ENCODE measurements around the gene RNASE13. TPM values are rescaled to one million over a fixed set of nuclear protein-coding genes. Genes with fewer than 3 reads are reported as not detected.
A peak's percentile ranks its signal among the peaks of the same experiment; 100 is the strongest.

The RNASE13 gene
- total RNA-seq, 2 donors from 2014 or later = not detected

DNA sequence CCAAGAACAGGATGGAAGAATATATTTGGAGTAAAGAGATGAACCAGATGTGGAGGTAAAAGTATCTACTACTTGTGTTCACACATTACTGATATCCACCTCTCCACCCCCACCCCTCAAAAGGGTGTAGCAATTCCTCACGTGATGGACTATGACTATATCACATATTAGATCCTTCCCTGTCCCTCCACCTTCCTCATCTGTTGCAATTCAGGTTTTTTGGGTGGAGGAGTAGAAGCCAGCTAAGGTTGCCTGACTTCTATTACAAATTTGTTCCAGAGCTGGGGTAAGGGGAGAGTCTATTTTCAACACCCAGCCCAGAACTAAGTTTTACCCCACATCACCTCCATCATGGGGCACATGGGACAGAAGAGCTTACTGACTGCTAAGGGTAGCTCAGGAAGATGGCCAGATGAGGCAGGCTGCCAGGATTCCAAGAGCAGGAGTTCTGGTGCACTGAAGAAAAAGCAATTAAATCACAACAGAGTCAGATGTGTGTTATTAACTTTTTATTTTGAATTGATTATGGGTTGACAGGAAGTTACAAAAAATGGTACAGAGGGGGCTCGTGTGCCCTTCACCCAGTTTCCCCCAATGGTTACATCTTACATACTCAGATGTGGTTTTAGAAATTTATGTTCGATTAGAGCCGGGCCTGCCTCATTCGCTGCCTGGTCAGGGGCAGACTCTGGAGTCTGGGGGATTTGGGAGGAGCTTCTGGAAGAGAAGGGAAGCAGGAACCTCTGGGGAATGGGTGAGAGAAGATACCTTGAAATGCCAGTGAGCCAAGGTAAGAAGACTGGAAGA, 2.1 kb downstream of the RNASE13 start:
- intact Hi-C loops (cut with DNase I) = no loop called here
- ATAC-seq (no peak), DNase-seq (no peak)
- Histone ChIP-seq H3K4me3 (no peak overlapping the region), H3K27ac (no peak overlapping the region), H3K9me3 (no peaks in the 10 kb centered on the region), H3K4me1 (no peaks in the 10 kb centered on the region), H3K27me3 (no peaks in the 10 kb centered on the region), H3K36me3 (replicated peaks in 1 of 2; ENCODE audit: insufficient read depth in 1 of 2, low read depth in 2 of 2) (no peaks in the 10 kb centered on the region)
- 78 to 82% methylated on average over 5 of the region's 5 CpGs for WGBS, 2 donors
- TF ChIP-seq, protein P1, sequence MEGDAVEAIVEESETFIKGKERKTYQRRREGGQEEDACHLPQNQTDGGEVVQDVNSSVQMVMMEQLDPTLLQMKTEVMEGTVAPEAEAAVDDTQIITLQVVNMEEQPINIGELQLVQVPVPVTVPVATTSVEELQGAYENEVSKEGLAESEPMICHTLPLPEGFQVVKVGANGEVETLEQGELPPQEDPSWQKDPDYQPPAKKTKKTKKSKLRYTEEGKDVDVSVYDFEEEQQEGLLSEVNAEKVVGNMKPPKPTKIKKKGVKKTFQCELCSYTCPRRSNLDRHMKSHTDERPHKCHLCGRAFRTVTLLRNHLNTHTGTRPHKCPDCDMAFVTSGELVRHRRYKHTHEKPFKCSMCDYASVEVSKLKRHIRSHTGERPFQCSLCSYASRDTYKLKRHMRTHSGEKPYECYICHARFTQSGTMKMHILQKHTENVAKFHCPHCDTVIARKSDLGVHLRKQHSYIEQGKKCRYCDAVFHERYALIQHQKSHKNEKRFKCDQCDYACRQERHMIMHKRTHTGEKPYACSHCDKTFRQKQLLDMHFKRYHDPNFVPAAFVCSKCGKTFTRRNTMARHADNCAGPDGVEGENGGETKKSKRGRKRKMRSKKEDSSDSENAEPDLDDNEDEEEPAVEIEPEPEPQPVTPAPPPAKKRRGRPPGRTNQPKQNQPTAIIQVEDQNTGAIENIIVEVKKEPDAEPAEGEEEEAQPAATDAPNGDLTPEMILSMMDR (IDR thresholded peaks at IDR 0.05) = no peak
- TF ChIP-seq POLR2A (IDR thresholded peaks at IDR 0.05) = no peak

DNA sequence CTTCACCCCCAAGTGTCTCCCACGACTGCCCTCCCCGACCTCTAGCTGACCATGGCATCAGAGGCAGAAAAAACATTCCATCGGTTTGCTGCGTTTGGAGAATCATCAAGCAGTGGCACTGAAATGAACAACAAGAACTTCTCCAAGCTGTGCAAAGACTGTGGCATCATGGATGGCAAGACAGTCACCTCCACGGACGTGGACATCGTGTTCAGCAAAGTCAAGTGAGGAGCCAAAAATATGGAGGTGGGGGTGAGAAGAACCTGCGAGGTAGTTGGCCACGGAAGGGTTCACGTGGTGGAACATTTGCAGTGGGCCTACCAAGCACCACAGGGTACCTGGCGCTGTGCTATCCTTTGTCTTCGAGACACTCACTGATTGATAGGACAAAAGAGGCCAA, 4.1 kb downstream of the RNASE13 start:
- 80 to 87% methylated on average over 12 of the region's 12 CpGs for WGBS, 2 donors
- Histone ChIP-seq H3K36me3 (replicated peaks in 1 of 2; ENCODE audit: insufficient read depth in 1 of 2, low read depth in 2 of 2) (no peaks in the 10 kb centered on the region), H3K9me3 (no peaks in the 10 kb centered on the region), H3K4me1 (no peaks in the 10 kb centered on the region), H3K4me3 (no peak overlapping the region), H3K27me3 (no peaks in the 10 kb centered on the region), H3K27ac (no peak overlapping the region)
- TF ChIP-seq, protein P1 (IDR thresholded peaks at IDR 0.05) = no peak
- no peak for TF ChIP-seq POLR2A (IDR thresholded peaks at IDR 0.05)
- no peak for ATAC-seq
- intact Hi-C loops (cut with DNase I) = no loop called here
- DNase-seq = no peak

DNA sequence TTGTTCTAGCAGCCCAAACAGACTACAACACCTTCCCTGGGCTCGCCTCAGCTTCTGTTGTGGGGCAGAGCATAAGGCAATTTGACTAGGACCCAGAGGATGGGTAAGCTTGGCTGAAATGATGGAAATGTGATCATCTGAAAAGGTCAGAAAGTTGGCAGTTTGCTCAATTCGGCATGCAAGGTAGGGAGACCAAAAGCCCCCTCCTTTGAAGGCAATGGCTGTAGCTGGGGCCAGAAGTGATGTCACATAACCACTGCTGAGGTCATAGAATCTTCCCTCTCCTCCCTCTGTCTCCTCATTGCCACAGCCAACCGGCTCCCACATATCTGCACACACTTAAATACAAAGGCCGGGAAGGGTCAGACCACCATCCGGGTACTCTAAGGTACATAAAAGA, 4.7 kb downstream of the RNASE13 start, which contains the start of gene TPPP2:
Gene TPPP2, plus strand, starts transcription at position 301 of the 400 bp plus-strand sequence. CDS start 365 bp downstream, outside the sequence.
- H3K4me3 ChIP-seq = no peak within 1 kb of the TSS
- WGBS, 2 donors = 90 to 91% methylated on average over 5 of the region's 5 CpGs
- H3K36me3 ChIP-seq (replicated peaks in 1 of 2; ENCODE audit: insufficient read depth in 1 of 2, low read depth in 2 of 2) = no peaks in the 10 kb centered on the region
- intact Hi-C loops (cut with DNase I) = no loop called here
- DNase-seq (no peak), ATAC-seq (no peak)
- TF ChIP-seq, protein P1 (IDR thresholded peaks at IDR 0.05) = no peak
- TF ChIP-seq POLR2A (IDR thresholded peaks at IDR 0.05) = no peak
- H3K27me3 ChIP-seq = no peaks in the 10 kb centered on the region
- H3K4me1 ChIP-seq = peaks cover 5% of the 10 kb centered on the region
- no peak within 1 kb of the TSS for H3K27ac ChIP-seq
- H3K9me3 ChIP-seq = no peaks in the 10 kb centered on the region

DNA sequence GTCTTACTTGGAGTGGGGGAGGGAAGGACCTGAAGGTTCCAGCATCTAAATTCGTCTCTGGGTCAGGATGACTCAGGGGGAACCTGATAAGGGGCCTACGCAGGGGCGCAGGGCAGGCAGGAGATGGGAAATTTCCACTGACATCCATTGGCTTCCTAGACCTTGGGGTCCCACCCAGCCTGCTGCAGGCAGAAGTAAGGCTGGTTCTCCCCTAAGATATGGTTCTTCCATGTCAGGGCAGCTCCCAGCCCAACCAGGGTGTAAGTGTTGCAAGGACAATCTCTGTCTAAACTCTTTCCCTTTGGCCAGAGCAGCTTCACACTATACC, 7.7 kb downstream of the RNASE13 start:
- DNase-seq (no peak), ATAC-seq (no peak)
- 25 to 44% methylated on average over 3 of the region's 3 CpGs for WGBS, 2 donors
- H3K4me3 ChIP-seq = no peak overlapping the region
- H3K27me3 ChIP-seq = no peaks in the 10 kb centered on the region
- no peaks in the 10 kb centered on the region for H3K36me3 ChIP-seq (replicated peaks in 1 of 2; ENCODE audit: insufficient read depth in 1 of 2, low read depth in 2 of 2)
- no peaks in the 10 kb centered on the region for H3K9me3 ChIP-seq
- intact Hi-C loops (cut with DNase I) = no loop called here
- TF ChIP-seq, protein P1 (IDR thresholded peaks at IDR 0.05) = no peak
- no peak for TF ChIP-seq POLR2A (IDR thresholded peaks at IDR 0.05)
- H3K4me1 ChIP-seq = peaks cover 32% of the 10 kb centered on the region
- peak overlapping the region in 2 of 4 donors; percentile 15 to 77 for H3K27ac ChIP-seq

All from body of pancreas (tissue), 4 donors.